CD4-positive, alpha-beta T cell treated with Interleukin-10 for 1 hour (primary cell): ENCODE data around the gene ARMC9.
"Not testable (repeated sequence)": the region's sequence is repeated elsewhere in the genome, so short reads cannot be mapped to it uniquely, and the experiment has no call there.

Experiments used
- DNase-seq: peaks from one replicate; pipeline ENCODE4 v3.0.0-alpha.2; 2020

Gene ARMC9

DNA sequence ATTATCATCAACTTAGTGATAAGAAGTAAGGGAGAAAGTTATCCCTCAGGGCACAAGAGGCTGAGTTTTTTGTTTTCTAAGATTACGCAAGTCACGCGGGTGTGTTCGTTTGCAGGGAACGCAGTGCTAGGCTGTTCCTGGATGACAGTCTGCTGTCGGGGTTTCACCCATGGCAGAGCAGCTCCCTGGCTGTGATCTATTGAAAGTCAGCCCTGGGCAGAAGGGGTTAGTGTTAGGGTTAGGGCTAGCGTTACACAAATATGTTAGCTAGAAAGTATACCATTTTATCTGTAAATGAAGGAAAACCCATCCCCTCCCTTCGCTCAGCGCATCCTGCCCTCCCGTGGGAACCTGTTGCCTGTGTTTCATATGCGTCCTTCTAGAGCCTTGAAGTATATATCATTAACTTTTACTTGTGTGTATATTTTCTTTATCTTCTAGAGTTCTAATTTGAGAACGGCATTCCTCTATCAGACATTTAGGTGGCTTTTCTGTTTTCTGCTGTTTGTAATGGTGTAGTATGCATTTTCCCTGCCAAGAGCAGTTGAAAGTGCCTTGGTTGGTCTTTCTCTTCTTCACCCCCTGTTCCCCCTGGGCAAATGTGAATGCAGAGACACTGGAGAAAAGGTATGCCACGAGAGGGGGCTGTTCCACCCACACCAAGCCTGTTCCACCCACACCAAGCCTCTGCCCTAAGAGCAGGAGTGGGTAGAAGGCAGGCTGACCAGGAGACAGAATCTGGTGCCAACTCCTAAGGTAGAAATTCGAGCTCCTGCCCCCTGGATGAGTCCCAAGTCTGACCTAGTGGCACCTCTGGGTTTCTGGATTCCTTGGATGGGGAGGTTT, 47.0 kb downstream of the ARMC9 start:
- peak; percentile 25 for DNase-seq

DNA sequence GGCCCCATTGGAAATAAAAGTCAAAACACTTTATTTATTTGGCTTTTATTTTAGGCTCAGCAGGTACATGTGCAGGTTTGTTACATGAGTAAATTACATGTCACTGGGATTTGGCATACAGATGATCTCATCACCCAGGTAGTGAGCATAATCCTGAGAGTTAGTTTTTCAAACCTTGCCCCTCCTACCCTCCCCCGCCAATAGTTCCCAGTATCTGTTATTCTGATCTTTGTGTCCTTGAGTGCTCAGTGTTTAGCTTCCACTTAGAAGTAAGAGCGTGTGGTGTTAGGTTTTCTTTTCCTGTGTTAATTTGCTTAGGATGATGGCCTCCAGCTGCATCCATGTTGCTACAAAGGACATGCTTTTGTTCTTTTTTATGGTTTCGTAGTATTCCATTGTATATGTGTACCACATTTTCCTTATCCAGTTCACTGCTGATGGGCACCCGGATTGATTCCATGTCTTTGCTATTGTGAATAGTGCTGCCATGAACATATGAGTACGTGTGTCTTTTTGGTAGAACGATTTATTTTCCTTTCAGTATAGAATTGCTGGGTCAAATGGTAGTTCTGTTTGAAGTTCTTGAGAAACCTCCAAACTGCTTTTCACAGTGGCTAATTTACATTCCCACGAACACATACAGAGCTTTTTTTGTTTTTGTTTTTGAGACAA, 47.9 kb downstream of the ARMC9 start:
- no peak for DNase-seq

DNA sequence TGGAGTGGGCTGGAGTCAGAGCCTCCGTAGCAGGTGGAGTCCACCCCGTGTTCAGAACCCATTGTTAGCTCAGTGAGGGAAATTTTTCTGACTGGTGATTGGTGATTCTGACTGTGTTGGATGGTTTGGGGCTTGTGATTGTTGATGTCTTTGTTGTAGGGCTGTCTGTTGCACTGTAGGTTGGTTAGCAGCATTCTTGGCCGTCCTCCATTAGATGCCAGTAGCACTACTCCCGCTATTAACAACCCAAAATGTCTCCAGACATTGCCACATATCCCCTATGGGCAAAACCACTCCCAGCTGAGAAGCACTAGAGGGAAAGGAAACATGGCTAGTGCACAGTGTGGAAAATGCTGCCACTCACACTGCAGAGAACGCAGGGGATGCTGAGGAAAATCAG, 51.7 kb downstream of the ARMC9 start:
- no peak for DNase-seq

DNA sequence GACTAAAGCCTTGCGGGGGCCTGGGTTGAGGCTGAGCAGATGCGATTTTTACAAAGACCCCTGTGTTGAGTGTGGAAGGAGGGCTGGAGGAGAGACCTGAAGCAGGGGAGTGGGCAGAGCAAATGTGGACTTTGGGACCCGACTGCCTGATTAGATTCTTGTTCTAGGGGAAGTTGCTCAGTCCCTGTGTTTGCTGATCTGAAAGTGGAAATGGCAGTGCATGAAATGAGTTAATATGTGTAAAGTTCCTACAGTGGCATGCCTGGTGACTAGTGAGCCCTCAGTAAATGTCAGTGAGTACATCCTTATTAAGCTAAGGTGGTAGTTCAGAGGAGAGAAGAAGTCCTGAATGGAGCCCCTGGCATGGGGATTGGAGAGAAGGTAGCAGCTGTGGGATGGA, 52.3 kb downstream of the ARMC9 start:
- no peak for DNase-seq

DNA sequence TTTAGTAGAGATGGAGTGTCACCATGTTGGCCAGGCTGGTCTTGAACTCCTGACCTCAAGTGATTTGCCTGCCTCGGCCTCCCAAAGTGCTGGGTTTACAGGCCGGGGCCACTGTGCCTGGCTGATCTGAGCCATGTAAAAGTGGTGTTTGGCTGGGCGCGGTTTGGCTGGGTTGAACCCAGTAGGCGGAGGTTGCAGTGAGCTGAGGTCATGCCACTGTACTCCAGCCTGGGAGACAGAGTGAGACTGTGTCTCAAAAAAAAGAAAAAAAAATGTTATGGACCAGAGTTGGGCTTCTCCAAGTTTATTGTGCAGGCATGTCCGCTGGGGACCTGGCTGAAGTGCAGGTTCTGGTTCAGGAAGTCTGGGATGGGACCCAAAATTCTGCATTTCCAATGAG, 54.9 kb downstream of the ARMC9 start:
- not testable (repeated sequence) for DNase-seq

DNA sequence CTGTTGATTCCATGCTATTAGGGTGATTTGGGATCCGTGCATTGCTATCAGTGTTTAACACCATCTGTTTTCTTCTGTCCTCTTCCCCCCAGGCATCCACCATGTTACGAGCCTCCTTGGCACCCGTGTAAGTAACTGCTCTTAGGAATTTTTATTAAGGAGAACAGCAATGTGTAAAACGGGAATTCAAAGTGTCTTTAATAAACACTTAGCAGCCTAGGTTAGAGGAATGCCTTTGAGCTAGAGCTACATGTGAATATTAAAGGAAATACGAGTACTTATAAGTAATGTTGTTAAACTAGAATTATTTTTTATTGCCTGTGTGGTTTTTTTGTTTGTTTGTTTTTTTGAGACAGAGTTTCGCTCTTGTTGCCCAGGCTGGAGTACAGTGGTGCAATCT, 58.1 kb downstream of the ARMC9 start:
- no peak for DNase-seq

DNA sequence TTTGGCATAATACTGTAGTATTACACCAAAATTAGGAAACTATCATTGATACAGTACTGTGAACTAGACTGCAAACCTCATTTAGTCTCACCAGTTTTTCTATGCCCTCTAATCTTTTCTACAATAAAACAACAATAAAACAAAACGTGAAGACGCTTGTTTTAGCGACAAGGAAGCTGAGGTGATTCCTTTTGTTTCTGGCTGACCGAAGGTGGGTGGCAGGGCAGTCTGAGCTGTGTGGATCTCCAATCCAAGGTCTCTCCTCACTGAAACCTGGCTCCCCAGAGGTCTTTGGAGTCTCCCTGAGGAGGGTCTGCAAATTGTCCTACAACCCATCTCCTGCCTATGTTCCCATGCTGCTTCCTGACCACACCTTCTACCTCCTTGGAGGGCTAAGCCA, 59.3 kb downstream of the ARMC9 start:
- no peak for DNase-seq

DNA sequence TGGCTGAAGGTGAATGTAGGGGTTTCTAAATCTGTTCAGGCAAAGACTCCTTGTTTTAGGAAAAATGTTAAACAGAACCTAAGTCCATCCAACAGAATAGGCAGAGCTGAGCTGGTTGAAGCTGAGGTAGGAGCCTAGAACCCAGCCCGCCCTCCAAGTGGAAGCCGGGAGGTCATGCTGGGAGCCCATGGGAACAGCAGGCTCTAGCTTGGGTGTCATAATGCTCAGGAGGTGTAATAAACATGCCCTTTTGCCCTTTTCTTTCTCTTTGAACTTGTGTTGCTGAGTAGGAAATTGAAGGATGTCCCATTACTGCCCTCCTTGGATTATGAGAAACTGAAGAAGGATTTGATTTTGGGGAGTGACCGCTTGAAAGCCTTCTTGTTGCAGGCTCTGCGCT, 60.3 kb downstream of the ARMC9 start:
- DNase-seq: no peak

DNA sequence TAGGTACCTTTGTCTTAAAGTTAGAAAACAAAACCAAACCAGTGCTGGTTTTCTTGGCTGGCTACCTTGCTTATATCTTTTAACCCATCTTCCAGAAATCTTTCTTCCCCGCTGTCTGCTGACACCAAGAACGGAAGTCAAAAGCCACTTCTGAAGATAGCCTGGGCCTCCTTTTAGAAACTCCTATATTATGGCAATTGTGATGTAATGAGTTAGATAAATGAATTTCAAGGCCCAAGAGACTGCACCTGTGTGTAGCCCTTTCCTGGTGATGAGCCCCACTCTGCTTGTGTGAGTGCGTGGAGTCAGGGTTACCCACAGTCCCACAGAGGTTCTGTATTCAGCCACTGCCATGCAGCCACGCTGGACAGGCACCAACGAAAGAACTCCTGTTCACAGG, 60.7 kb downstream of the ARMC9 start:
- DNase-seq: peak; percentile 8

DNA sequence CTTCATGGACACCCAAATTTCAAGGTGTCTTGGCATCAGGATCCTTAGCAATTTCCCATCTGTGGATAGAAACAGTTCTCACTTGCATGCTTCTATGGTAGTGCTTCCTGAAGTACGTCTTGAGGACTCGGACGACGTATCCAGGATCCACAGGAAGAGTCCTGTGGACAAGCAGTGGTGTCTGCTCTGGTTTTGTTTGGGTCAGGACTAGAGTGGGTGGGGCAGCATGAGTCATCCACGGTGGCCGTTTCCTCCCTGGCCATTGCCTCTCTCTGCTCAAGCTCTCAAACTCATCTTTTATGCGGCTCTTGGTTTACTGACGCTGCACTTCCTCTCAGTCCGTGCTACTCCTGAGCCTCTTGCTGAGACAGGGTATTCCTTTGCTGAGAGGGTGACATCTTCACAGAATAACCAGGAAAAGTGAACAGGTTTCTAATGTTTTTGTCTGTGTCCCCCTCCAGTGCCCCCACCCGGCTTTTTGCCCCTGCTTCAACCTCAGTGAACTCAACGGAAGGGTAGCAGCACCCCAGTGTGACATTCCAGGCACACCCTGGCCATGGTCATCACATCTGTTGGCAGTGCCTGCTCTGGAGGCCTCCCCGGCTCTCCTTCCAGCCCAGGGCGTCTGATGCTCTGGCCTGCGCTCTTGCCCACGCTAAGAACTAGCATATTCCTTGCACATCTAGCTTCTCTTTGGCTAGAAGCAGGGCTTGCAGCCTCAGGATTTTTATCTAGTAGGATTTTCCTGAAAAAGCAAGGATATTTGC, 62.2 kb downstream of the ARMC9 start:
- no peak for DNase-seq

DNA sequence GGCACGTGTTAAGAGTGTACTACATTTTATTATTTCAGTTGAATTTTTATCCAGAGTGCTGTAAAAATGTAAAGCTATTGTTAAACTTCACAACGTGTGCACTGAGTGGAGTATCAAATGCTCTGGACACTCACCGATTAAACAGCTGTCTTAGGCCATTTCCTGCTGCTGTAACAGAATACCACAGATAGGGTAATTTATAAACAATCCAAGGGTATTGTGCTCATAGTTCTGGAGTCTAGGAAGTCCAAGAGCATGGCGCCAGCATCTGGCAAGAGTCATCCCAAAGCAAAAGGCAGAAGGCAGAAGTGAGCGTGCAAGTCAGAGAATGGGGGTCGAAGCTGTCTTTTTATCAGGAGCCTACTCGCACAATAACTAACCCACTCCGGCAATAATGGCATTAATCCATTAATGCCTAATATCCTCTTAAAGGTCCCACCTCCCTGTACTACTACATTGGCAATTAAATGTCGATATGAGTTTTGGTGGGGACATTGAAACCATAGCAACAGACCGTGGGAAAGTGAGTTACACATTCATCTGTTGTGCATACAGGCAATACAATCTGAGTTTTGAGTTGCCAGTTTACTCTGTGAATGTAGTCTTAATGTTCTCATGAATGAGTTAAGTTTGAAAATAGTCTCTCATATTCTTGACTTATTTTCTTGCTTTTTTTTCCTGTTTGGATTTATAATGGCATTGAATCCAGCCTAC, 64.8 kb downstream of the ARMC9 start:
- no peak for DNase-seq

DNA sequence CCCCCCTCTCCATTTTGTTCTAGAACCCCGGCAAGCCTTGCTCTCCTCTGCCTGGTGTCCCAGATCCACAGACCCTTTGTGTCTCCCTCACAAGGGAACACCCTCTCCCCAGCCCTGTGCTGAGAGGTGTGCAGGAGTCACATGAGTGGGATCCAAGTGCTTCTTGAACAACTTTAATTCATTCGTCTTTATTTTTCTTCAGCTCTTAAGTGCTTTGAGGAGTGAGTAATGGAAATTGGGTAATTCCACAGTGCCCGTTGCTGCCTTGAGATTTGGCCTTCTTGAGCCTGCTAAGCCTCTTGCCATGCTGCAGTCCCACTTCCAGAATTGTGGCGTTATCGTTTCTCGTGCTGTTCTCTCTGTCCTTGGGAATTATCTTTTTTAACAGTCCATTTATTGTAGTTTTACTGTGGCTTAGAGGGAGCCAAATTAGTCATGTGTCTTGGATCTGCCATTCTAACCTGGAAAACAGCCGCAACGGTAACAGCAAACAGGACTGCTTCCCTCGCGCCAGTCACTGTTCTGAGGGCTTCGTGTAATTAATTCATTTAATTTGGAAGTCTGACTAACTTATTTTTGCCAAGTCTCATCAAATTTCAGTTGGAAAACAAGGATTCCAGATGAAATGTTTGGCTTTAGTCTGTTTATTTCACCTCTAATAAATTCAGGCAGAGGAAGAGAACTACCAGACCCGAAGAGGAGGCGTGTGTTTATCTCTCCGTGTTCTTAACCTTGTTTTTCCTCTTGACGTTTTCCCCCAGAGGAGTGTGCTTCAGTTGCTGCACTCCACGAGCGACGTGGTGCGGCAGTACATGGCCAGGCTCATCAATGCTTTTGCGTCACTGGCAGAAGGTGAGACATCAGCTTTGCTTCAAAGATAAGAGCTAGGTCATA, 72.0 kb downstream of the ARMC9 start:
- no peak for DNase-seq

DNA sequence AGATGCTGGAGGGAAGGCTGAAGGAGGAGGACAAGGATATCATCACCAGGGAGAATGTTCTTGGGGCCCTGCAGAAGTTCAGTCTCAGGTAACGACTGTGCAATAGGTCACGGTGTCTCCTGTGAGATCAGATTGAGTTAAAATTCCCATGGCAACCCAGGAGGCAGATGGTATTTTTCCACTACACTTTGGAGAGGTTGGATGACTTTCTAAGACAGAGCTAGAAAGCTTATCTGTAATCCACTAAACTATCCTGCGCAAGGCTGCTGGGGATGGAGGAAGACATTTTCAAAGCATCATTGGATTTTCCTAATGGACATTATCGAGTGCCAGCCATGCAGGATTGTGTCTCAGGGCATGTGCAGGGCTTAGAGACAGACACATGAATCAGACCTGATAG, 74.6 kb downstream of the ARMC9 start:
- no peak for DNase-seq

DNA sequence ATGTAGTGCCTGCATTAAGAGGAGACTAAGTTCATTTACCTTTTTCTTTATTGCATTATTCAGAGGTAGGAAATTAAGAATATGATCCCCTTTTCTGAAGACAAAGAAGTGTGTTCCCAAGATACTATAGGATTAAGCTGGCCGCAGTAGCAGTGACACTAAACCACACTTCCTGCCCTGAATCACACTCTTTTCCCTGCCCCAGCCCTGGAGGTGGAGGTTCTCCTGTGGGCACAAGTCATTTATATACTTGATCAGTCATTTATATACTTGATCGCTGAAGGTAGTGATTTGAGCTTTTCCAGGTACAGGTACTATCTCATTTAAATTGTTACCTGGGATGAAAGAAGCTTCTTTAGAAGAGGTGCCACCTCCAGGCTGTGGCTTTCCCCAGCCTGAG, 78.6 kb downstream of the ARMC9 start:
- no peak for DNase-seq

DNA sequence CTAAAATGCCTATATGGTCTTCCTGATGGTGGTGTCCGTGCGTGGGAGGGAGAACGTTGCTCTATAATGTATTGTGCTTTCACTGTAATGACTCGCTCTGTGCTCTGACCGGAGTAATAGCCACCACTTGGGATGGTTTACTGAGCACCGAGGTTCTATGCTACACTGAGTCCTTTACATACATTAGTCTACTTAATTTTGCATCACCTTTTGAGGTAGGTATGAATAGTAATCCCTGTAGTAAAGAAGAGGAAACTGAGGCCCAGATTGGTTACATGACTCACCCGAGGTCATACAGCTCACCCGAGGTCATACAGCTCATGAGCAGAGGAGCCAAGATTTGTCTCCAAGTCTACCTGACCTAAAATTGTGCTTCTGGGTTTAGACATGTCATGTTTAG, 79.5 kb downstream of the ARMC9 start:
- DNase-seq: no peak

DNA sequence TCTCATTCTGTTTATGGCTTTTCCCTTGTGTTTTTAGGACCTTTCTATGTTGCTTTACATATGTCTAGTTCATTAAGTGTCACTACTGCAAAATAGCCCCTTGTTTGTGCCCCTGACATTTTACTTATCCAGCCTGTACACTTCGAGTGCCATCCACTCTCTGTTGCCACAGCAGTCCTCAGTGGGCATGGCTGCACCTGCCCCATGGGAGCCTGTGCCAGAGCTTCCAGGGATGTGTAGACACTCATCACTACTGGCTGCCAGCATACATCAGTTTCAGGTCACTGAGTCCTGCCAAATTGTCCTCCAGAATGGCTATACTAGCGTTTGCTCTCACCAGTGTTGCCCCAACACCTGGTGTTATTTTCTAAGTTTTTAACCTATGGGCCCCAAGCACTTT, 80.4 kb downstream of the ARMC9 start:
- DNase-seq: no peak

DNA sequence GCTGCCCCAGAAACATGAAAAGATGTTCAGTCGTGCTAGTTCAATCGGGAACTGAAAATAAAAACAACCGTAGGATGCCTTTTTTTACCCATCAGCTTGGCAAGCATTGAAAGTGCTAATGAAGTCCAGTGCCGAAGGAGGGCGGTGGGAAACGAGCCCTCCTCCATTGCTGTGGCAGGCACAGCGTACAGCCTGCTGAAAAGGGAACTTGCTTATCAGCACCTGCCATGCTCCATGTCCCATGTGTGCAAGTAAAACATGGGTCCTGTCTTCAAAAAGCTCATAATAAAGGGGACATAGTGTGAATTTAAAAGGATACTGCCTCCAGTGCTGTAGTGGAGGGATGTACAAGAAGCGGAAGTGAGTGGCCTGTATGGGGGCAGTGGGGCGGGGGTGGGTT, 82.4 kb downstream of the ARMC9 start:
- no peak for DNase-seq

DNA sequence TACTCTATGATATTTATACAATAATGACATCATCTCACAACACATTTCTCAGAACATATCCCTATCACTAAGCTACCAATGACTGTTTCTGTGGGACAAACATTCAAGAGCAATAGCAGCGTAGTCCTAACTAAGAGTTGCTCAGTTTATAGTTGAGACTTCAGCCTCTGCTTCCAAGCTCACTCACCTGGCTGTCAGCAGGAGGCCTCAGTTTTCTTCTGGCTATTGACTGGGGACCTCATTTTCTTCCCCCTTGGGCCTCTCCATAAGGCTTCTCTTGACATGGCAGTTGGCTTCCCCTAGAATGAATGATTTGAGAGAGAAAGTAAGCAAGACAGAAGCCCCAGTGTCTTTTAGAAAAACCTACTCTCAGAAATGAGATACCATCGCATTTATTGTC, 85.9 kb downstream of the ARMC9 start:
- DNase-seq: no peak

DNA sequence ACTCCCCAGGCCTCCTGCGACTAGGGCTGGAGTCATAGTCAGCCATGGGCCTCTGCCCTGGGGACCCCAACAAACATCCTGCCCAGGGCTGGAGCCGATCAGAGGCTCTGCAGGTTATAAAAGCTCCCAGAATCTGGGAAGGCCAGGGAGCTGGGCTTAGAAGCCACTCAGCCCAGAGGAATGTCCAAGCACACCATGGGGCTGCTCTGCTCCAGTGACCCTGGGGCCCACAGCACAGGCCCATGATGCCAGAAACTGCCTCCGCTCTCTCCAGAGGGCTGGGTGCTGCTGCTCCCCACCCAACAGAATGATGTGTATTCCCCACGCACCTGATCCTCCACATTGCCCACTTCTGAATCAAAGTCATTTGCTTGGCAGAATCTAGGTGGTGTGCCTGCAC, 88.5 kb downstream of the ARMC9 start:
- DNase-seq: no peak

DNA sequence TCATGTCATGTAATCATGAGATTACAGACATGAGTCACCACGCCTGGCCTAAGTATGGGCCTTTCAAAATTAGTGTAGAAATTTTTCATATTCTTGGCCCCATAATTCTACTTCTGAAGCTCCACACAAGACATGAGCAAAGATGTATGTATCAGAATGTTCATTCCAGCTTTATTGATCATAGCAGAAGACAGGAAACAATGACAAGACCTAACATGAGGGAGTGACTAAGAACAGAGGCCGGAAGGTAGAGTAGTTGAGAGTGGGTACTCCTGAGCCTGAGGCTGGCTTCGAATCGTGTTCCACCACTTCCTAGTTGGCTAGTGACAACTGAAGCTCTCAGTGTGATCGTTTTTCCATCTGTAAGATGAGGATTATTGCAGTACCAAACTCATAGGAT, 89.3 kb downstream of the ARMC9 start:
- DNase-seq: no peak

DNA sequence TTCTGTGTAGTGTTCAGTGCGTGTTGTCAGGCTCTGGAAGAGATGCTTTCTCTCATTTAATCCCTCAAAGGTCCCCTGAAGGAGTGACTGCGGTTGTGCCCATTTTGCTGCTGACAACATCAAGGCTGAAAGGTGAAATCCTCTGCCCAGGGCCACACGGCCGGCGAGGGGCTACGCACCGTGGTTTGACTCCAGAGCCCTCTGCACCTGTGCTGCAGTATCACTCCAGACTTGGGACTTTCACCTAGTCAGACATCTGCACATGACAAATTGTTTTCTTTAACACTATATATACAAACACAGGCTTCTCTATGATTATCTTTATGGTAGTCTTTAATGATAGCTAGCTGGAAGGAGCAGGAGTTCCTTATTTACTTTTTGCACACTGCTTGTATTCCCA, 90.2 kb downstream of the ARMC9 start:
- DNase-seq: no peak

DNA sequence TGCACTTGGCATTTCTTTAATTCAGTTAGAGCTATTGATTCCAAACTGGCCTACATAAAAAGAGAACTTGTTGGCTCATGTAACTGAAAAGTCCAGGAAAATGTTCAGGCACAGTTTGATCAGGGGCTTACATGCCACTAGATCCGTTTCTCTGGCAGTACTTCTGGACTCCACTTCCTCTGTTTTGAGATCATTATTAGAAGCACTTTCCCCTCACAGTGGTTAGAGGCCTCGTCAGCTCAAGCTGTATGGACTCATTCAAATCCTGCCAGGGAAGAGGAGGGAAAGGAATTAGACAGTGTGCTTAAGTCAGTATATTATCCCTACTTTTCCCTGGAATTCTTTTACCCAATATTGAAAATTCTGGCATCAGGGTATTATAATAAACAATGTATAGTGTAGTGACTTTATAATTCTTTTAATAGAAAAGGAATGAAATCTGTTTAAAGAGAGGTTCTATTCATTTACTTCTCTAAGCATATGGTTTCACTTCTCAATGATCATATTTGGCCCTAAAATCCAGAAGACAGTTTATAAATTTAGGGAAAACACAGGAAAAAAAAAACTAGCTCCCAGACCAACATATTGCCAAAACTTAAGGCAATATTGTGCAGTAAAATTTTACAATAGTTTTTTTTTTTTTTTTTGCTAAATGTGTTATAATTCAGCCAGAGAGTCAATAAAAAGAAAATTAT, 92.0 kb downstream of the ARMC9 start:
- DNase-seq: no peak
